Endometrial microvascular endothelial cells (primary cell): ENCODE measurements around the gene LRFN4. TPM values are rescaled to one million over a fixed set of nuclear protein-coding genes. Genes with fewer than 3 reads are reported as not detected.

Experiments
- in situ Hi-C: cut with HindIII; loops from 2 replicates; pipeline ENCODE4 v1.10.0; 2017; ENCODE audit warnings: low sequenced_read_pairs, low pct_unique_long_range_greater_than_20kb; ENCODE audit errors: inconsistent ontology term
- total RNA-seq: library from RNA; depleted of rRNA; stranded (reverse); fragments of >200 nt; gene quantifications from one replicate; pipeline ENCODE4 v1.2.3, GENCODE V29; 2015; ENCODE audit errors: inconsistent ontology term

Gene LRFN4
- total RNA-seq, 1 donor from 2014 or later: 37.5 TPM

DNA sequence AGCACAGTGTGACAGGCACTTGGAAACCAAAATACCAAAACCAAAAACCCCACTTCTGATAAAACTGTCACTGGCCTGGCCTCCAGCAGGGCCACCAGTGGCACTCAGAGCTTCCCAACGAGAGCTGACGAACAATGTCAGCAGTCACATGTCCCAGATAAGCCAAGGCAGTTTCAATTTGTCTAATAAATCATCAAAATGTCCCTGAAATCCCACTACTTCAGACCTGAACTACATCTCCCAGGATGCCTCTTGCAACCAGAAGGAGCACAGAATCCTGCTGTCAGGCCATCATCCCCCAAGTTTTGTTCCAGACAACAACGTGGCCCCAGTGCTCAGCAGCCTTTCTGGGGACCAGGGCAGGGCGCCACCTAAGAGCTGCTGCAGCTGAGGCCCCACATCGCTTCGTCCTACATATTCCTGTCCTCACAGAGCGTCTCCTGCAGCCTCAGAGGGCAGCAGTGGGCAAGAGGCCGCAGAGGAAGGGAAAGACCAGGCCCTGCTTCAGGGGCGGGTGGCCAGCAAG, 25.1 kb downstream of the LRFN4 start:
- in situ Hi-C loops: no loop called here

DNA sequence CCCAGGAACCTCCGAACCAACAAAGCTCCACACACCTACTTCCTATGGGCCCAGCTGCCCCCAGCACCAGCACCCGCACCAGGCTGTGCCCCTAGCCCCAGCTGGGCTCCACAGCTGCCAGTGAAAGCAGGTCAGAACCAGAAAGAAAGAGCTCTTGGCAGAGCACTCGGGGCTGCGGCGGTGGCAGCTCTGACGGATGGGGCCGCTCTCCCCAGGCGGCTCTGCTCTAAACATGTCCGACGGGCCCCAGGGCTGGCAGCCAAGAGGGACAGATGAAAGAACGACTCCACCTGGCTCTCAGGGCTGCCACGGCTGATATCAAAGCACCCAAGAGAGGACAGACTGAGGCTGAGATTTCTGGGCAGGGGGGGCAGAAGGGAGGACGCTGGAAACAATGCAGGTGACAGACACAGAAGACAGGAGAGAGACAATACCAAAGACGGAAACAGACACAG, 25.7 kb downstream of the LRFN4 start:
- in situ Hi-C loops: no loop called here

DNA sequence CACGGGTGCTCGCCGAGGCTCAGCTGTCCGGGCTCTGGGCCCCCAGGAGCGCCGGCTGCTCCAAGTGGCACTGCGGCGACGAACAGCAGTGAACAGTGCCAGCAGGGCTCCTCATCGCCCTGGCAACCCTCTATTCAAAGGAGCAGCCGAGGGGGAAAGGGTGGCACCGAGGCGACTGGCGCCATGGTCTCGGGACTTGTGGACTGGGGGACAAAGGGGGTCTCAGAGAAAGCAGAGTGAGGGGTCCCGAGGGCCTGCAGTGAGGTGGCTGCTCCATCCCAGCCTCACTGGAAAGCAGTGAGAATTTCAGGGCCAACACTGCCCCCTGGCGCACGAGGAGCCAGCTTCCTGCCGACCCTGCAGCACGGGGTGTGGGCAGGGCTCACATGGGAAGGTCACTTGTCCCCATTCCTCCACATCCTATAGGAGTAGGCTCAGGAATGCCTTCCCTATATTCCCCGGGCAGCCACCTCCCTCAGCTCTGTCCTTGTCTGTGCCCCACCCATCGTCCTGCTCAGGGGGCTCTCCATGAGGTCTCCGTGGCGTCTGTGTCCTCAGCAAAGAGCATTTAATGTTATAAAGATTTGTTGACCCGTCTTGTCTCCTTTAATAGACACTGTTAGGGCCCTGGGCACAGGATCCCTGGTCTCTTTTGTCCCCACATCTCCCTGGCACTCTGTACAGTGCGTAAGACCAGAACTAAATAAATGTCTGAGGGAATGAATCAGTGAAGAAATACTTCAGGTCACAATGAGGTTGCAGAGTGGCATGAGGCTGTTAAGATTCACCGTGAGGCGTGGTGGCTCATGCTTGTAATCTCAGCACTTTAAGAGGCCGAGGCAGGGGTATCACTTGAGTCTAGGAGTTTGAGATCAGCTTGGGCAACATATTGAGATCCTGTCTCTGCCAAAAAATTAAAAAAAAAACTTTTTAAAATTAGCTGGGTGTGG, 26.4 kb downstream of the LRFN4 start:
- in situ Hi-C loops: no loop called here

DNA sequence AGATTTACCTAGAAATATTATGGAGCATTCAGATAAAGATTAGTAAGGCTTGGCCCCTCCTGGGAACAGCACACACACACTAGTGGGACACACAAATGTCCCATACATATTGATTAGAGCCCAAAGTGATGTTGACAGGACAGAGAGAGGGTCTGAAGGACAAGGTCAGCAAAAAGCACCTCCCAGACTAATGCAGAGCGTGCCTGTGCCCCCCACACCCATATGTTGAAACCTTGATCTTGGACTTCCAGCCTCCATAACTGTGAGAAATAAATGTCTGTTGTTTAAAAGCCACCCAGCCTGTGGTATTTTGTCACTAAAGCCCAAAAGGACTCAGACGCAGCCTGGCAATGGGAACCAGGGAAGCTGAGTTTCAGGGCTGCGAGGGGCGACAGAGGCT, 27.6 kb downstream of the LRFN4 start:
- in situ Hi-C loops: no loop called here

DNA sequence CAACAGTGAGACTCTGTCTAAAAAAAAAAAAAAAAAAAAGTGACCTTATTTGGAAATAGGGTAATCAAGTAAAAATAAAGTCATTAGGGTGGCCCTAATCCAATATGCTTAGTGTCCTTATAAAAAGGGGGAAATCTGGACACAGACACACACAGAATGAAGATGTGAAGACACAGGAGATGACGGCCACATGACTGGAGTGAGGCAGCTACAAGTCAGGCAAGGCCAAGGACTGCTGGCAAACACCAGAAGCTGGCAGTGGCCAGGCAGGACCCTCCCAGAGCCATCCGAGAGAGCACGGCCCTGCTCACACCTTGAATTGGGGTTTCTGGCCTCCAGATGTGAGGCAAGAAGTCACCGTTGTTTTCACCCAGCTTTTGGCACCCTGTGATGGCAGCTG, 28.6 kb downstream of the LRFN4 start:
- in situ Hi-C loops: no loop called here

DNA sequence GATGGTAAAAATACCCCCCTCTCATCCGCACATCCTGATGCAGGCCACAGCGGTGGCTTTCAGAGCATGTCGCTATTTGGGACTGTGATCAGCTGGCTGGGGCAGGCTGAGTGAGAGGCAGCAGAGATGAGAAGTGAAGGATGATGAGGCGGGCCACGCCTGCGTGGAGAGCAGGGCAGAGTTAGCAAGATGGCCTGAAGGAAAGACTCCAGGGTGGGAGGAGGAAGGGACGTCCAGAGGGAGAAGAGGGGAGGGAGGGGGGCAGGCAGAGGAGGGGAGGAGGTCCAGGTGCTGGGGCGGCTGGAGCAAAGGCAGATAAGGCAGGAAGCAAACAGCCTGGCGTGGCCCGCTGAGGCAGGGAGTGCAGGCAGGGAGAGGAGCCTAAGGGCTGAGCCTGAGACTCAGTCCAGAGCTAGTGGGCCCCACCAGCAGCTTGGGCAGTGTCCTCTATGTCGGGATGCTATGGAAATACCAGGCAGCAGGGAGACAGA, 29.1 kb downstream of the LRFN4 start:
- in situ Hi-C loops: no loop called here

DNA sequence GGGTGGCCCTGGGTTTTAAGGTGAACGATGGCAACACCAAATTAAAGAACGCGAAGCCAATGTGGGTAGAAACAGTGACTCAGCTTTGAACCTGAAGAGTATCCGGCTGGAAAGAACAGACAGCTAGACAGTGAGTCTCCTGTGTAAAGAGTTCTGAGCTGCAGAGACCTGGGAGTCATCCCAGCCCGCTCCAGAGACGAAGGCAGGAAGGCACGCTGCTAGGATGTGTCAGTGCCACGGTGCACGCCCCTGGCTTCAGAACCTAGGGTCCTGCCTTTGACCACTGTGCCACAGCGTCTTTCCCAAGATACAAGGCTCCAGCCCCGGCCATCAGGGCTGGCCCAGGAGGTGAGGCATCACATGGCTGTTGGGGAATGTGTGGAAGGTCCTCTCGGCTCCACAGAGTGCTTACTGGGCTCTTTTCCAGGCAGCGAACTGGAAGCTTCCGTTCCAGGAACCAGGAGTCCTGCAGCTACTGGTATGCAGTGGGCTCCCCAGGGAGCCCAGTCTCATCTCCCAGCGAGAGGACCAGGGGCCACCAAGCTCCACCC, 29.9 kb downstream of the LRFN4 start:
- in situ Hi-C loops: no loop called here

DNA sequence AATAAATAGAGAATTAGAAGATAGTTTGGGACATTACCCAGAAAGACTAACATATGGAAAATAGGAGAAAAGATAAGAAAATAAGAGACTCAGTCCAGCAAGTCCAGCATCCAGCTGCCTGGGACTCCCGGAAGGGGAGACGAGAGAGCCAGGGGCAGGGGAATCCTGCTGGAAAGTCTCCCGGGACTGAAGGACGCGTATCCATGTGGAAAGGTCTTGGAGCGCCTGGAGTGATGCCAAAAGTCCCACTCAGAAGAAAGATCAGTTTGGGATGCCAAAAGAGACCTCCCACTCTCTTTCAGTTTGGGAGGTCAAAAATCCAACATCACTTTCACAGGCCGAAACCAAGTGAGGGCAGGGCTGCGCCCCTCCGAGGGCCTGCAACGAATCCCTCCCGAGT, 30.7 kb downstream of the LRFN4 start:
- in situ Hi-C loops: no loop called here

DNA sequence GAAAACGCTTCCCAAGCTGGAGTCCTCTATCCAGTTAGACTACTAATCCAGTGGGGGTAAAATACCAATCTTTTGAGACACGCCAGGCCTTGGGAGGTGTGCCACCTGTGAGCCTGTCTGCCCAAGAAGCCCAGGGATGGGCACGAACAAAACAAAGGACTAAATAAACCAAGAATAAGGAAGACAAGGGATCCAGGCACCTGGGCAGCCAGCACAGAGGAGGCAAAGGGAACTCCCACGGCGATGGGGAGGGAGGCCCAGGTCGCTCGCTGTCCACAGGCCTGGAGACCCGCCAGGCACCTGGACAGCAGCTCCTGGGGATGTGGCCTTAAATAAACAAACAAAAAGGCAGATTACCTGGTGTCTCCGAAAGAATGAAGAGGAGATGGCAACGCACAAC, 31.4 kb downstream of the LRFN4 start:
- in situ Hi-C loops: no loop called here

DNA sequence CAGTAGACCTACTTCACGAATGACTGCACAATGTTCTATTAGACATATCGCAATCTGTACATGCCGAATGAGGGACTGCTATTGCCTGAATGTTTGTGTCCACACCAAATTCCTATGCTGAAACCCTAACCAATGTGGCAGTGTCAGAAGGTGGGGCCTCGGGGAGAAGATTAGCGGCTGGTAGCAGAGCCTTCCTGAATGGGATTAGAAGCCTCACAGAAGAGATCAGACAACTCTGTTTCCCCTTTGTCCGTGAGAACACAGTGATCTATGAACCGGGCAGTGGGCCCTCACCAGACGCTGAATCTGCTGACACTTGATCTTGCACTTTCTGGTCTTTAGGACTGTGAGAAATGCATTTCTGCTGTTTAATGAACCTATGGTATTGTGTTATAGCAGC, 33.1 kb downstream of the LRFN4 start:
- in situ Hi-C loops: no loop called here

DNA sequence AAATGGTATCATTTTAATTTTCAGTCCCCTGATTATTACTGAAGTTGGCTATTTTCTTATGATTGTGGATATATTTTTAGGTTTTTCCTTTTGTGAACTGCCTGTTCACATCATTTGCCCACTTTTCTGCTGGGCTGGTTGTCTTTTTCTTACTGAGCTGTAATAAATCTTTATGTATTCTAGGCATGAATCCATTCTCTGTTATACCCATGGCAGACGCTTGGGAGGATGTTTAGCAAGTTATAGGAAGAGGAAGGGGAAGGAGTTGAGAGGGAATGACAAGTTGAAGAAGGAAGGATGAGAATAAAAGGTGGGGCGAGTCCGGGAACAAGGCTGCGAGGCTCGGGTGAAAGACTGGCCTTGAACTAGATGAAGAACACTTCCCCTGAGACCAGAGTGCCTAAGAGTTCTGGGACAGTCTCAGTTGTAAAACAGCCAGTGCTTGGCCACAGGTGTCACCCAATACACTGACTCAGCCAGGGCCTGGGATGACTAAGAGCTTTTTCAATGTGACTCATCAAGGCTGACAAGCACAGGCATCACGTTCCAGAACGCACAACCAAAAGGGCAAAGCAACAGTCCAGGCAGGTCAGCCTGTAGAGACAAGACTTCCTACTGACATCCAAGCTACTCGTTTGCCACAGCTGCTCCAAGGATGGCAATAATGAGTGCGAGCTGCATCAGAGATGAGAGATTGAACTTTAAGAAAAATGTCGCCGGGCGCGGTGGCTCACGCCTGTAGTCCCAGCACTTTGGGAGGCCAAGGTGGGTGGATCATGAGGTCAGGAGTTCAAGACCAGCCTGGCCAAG, 35.2 kb downstream of the LRFN4 start:
- in situ Hi-C loops: no loop called here

DNA sequence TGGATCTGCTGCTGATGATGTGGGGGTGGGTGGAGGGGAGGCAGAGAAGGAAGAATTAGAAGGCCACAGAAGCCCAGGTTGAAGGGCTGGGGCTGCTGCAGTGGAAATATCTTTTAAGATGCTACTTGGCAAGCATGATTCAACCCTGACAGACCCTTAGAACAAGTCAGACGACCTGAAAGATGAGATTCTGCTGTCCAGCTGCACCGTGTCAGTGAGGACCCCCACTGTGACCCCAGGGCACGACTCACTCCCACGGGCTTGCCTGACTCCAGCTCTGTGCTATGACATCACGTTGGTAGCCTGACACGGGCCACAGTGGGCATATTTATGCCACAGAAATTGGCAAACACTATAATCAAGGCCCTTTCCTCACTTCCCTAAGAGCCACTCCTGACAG, 36.0 kb downstream of the LRFN4 start:
- in situ Hi-C loops: no loop called here

DNA sequence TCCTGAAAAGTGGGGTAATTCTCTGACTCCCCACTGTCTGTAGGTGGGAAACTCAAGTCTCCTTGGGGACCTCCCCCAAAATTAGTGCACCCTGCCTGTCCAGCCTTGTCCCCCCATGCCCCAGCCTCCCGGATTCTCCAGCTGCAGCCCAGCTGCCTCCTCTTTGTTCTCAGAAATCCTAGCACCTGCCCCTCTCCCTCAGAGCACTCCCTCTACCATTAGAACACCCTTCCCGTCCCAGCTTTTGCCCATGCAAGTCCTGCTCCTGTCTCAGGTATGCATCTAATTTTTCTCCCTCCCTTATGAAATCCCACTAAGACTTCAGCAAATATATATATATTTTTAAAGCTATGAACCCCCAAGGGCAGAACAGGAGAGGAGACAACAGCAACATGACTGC, 37.3 kb downstream of the LRFN4 start:
- in situ Hi-C loops: no loop called here

DNA sequence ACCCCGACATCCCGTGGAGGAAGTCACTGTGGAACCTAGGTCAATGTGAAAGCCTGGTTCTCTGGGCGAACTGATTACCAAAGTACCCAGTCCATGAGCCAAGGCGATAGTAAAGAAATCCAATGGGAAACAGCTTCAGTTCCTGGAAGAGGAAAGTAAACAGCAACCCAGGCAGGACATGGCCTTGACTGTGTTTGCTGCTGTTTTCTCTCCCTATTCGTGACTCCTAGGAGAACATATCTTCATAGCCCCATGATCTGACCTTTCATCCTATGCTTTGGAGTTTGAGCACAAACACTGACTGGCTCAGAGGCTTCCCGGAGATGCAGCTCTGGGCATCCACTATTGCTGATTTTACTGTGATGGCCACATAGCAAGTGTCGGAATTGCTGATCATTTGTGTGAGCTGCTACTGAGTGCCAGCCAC, 45.1 kb downstream of the LRFN4 start:
- in situ Hi-C loops: no loop called here

DNA sequence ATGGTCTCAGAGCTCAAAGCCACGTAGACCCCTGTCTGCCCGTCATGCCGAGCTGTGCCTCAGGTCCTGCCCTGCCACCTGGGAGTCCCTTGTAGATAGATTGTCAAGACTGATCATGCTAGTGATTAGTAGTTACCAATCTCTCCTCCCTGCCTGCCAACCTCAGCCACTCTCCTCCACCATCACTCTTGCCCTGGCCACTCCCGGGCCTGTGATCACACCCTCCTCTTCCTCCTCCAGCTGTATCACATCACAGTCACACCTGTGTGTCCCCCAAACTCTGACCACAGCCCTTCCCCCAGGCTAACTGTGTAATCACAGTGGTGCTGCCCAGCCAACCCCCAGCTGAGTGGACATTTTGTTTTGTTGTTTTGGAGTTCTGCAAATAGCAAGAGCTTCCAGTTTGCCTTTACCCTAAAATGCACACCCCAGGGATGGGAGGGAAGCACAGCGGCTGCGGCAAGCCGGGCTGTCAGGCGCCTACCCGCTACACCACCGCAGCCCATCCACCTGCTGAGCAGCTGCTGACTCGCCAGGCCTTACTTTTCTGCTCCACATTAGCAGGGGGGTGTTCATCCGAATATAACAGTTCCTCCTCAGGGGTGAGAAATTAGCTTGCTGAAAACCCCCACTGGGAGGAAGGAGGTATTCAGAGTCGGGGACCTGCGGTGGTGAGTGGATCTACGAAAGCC, 45.8 kb downstream of the LRFN4 start:
- in situ Hi-C loops: no loop called here

DNA sequence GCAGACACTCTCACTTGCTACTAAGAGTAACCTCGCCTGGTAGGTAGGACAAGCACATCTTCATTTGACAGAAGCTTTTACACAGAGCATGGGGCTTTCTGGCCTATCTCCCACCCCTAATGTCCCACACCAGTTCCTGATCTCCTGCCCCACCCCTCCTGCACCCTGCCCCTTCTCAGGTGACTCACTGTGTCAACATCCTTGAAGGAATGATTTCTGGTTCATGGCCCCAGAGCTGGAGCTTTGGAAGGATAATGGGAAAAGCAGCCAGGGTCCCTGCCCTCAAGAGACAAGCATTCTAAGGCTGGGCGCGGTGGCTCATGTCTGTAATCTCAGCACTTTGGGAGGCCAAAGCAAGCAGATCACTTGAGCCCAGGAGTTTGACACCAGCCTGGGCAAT, 47.2 kb downstream of the LRFN4 start:
- in situ Hi-C loops: no loop called here

DNA sequence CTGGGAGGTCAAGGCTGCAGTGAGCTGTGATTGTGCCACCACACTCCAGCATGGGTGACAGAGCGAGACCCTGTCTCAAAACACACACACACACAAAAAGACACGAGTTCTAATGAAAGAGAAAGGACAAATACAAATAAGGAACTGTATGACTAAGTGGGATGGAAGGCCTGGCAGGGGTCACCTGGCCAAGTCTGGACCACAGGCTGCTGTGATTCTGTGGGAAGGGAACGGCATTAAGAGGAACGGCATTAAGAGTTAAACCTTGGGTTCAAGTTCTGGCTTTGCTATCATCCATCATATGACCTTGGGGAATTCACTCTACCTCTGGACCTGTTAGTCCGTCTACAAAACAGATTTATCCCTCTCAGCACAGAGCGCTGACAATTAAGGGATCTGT, 47.7 kb downstream of the LRFN4 start:
- in situ Hi-C loops: no loop called here

DNA sequence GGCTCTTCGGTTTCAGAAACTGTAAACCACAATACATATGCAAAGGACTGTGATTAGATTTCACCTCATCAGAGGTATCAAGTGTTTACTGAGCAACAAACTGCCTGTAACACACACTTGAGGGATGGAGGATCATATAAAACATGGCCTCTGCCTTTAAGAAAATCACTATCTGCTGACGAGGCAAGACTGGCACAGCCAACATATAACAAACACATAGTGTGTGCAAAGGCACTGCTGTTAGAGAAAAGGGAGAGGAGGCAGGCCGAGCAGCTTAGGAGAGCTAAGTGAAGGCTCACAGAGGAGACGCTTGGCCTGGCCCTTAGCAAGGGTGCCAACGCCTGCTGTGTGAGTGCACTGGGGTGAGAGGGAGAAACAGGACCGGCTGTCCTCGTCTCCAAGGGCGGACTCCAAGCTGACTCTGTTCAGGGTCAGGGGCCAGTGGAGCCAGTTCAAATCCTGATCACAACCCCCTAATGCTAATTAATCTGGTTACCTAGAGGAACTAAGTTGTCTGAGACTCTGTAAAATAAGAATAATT, 48.2 kb downstream of the LRFN4 start:
- in situ Hi-C loops: no loop called here
